ENCODE results near the gene GREB1.

Gene GREB1

DNA sequence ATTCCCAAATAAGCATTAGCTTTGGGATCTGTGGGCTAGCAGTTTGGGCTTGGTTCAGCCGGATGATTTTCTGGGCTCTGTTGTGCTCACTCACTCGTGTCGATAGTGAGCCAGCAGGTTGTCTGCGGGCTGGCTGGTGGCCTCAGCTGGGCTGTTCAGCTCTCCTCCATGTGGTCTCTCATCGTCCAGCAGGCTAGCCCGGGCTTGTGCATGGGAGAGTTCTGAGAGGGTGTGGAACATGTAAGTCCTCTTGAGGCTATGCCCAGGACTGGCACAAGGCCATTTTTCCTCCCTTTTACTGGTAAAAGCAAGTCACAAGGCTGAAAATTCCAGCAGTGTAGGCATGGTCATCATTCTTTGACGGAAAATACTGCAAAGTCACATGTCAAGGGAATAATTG, 97.6 kb downstream of the GREB1 start:
- ATAC-seq (replicated peaks) (no peak), DNase-seq (no peak)
- Mint-ChIP-seq H3K36me3 (ENCODE audit: insufficient read depth) (peaks cover 5% of the 10 kb centered on the region), H3K27ac (no peak overlapping the region), H3K27me3 (peaks cover 5 to 22% of the 10 kb centered on the region in 2 donors), H3K4me3 (no peak overlapping the region), H3K4me1 (ENCODE audit: low read depth in 2 of 2) (no peaks in the 10 kb centered on the region), H3K9me3 (peaks cover 0 to 2% of the 10 kb centered on the region in 2 donors)

DNA sequence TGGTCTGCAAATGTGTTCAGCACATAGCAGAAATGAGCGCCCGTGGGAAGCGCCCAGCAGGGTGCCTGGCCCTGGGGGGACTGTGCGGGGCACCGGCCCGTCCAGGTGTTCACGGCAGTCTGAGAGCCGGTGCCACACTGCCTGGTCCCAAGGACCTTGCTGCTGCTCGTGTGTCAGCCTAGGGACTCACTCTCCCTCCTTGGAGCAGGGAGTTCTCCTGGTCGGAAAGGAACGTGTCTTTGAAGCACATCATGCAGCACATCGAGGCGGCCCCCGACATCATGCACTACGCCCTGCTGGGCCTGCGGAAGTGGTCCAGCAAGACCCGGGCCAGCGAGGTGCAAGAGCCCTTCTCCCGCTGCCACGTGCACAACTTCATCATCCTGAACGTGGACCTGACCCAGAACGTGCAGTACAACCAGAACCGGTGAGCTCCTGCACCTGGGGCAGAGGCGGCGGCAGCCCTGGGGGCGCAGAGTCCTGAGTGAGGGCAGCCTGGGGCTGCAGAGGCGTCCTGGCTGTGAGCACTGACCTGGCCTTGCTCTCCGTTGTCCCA, 100.2 kb downstream of the GREB1 start:
- no peak for ATAC-seq (replicated peaks)
- no peak for DNase-seq
- Mint-ChIP-seq H3K27ac (no peak overlapping the region), H3K36me3 (ENCODE audit: insufficient read depth) (peaks cover 5% of the 10 kb centered on the region), H3K27me3 (peaks cover 2 to 36% of the 10 kb centered on the region in 2 donors), H3K9me3 (no peaks in the 10 kb centered on the region), H3K4me3 (no peak overlapping the region), H3K4me1 (ENCODE audit: low read depth in 2 of 2) (peaks cover 0 to 1% of the 10 kb centered on the region in 2 donors)

DNA sequence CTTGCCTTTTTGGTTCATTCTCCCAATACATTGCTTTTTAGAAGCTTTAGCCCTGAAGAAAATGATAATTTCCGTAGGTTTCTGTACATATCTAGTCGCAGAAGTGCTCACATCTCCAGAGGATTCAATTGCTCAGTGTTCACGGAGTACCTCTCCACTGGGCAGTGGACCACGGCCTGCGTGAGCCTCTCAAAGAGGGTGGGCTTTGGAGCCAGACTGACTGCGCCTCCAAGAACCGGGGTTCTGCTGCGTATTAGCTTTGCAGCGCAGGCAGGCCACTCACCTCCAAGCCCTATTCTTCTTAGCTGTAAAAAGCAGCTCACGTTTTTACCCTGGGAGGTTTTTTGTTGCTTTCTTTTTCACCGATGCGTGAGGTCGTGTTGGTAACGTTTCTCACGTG, 100.7 kb downstream of the GREB1 start:
- Mint-ChIP-seq H3K4me3 (no peak overlapping the region), H3K27ac (no peak overlapping the region), H3K9me3 (no peaks in the 10 kb centered on the region), H3K27me3 (peaks cover 0 to 42% of the 10 kb centered on the region in 2 donors), H3K4me1 (ENCODE audit: low read depth in 2 of 2) (peaks cover 0 to 1% of the 10 kb centered on the region in 2 donors), H3K36me3 (ENCODE audit: insufficient read depth) (peaks cover 5% of the 10 kb centered on the region)
- ATAC-seq (replicated peaks) (no peak), DNase-seq (no peak)

DNA sequence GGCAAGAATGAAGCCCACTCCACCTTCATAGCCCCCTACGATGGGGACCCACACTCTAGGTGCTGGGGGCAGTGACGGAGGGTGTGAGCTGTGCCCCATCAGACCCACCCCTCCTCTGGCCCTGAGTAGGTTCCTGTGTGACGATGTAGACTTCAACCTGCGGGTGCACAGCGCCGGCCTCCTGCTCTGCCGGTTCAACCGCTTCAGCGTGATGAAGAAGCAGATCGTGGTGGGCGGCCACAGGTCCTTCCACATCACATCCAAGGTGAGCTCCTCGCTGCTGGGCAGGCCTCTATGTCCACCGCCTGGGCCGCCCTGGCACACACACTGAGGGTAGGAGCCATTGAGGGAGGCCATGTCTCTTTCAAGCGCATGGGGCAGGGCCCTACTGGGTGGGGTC, 101.3 kb downstream of the GREB1 start:
- no peaks in the 10 kb centered on the region for H3K9me3 Mint-ChIP-seq
- peaks cover 0 to 1% of the 10 kb centered on the region in 2 donors for H3K4me1 Mint-ChIP-seq (ENCODE audit: low read depth in 2 of 2)
- peaks cover 5% of the 10 kb centered on the region for H3K36me3 Mint-ChIP-seq (ENCODE audit: insufficient read depth)
- H3K27me3 Mint-ChIP-seq: peaks cover 0 to 48% of the 10 kb centered on the region in 2 donors
- no peak overlapping the region for H3K27ac Mint-ChIP-seq
- ATAC-seq (replicated peaks) (no peak), DNase-seq (no peak)
- H3K4me3 Mint-ChIP-seq: no peak overlapping the region

DNA sequence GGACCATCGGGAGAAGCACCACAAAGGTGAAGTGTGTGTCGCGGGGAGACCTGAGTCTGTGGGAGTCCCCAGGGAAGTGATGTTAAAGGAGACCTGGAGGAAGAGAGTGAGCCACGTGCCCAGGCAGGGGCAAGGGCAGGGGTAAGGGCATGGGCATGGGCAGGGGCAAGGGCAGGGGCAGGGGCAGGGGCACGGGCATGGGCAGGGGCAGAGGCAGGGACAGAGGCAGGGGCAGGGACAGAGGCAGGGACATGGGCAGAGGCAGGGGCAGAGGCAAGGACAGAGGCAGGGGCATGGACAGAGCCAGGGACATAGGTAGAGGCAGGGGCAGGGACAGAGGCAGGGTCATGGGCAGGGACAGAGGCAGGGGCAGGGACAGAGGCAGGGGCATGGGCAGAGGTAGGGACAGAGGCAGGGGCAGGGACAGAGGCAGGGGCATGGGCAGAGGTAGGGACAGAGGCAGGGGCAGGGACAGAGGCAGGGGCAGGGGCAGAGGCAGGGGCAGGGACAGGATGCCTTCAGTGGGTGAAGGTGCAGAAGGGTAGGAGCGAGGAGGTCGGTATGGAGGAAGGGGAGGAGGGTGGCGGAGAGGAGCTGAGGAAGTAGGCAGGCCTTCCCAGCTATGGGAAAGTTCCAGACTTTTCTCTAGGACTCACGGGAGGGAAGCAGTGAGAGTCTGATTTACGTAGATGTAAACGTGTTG, 102.9 kb downstream of the GREB1 start:
- Mint-ChIP-seq H3K4me1 (ENCODE audit: low read depth in 2 of 2) (peaks cover 0 to 1% of the 10 kb centered on the region in 2 donors), H3K27me3 (peaks cover 6 to 59% of the 10 kb centered on the region in 2 donors), H3K4me3 (no peak overlapping the region), H3K9me3 (no peaks in the 10 kb centered on the region), H3K27ac (no peak overlapping the region), H3K36me3 (ENCODE audit: insufficient read depth) (peaks cover 5% of the 10 kb centered on the region)
- DNase-seq: no peak
- no peak for ATAC-seq (replicated peaks)

DNA sequence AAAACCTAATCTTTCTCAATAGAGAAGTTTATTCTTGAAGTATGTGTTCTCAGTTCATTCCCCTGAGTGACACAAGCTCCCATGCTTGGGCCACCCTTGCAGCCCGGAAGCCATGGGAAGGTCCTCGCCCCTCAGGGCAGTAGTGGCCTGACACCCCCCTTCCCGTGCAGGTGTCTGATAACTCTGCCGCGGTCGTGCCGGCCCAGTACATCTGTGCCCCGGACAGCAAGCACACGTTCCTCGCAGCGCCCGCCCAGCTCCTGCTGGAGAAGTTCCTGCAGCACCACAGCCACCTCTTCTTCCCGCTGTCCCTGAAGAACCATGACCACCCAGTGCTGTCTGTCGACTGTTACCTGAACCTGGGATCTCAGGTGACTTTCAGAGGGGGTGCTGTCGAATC, 103.7 kb downstream of the GREB1 start:
- ATAC-seq (replicated peaks): no peak
- Mint-ChIP-seq H3K27ac (no peak overlapping the region), H3K9me3 (no peaks in the 10 kb centered on the region), H3K4me1 (ENCODE audit: low read depth in 2 of 2) (peaks cover 0 to 1% of the 10 kb centered on the region in 2 donors), H3K4me3 (no peak overlapping the region), H3K27me3 (peaks cover 6 to 62% of the 10 kb centered on the region in 2 donors), H3K36me3 (ENCODE audit: insufficient read depth) (peaks cover 5% of the 10 kb centered on the region)
- DNase-seq: no peak

DNA sequence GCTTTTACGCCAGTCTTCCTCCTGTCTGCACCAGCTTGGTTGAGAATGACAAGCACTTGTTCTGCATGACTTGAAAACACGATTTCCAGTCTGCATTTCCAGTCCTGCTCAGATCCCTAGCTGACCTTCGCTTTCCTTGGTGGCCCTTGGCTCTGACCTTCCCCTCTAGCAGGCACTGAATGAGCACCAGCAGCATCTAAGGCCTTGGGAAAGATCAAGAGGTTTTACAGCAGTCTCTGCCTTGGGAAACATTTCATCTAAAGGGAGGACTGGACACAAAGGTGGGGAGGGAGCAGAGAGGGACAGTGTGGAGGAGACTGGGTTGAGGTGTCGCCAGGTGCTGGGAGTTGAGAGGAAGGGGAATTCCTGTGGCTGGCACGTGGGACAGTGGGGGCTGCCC, 105.7 kb downstream of the GREB1 start:
- Mint-ChIP-seq H3K9me3 (no peaks in the 10 kb centered on the region), H3K27me3 (peaks cover 6 to 71% of the 10 kb centered on the region in 2 donors), H3K4me3 (no peak overlapping the region), H3K36me3 (ENCODE audit: insufficient read depth) (no peaks in the 10 kb centered on the region), H3K27ac (no peak overlapping the region), H3K4me1 (ENCODE audit: low read depth in 2 of 2) (peaks cover 0 to 1% of the 10 kb centered on the region in 2 donors)
- DNase-seq: no peak
- ATAC-seq (replicated peaks): no peak

DNA sequence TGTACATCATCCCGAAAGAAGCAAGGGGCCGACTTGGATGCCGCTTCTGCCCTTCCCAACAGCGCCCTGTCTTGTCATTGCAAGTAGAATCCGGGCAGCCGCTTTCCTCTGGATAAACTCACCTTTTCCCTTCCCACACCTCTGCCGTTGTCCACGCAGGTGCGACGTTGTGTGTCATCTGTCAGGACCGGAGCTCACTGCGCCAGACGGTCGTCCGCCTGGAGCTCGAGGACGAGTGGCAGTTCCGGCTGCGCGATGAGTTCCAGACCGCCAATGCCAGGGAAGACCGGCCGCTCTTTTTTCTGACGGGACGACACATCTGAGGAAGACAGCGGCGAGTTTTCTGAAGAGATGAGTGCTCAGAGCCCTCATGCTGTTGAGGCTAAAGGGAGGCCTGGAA, 106.3 kb downstream of the GREB1 start:
- H3K27ac Mint-ChIP-seq: no peak overlapping the region
- H3K4me1 Mint-ChIP-seq (ENCODE audit: low read depth in 2 of 2): peaks cover 0 to 1% of the 10 kb centered on the region in 2 donors
- ATAC-seq (replicated peaks) (no peak), DNase-seq (no peak)
- H3K36me3 Mint-ChIP-seq (ENCODE audit: insufficient read depth): no peaks in the 10 kb centered on the region
- H3K9me3 Mint-ChIP-seq: no peaks in the 10 kb centered on the region
- peaks cover 6 to 65% of the 10 kb centered on the region in 2 donors for H3K27me3 Mint-ChIP-seq
- H3K4me3 Mint-ChIP-seq: no peak overlapping the region

DNA sequence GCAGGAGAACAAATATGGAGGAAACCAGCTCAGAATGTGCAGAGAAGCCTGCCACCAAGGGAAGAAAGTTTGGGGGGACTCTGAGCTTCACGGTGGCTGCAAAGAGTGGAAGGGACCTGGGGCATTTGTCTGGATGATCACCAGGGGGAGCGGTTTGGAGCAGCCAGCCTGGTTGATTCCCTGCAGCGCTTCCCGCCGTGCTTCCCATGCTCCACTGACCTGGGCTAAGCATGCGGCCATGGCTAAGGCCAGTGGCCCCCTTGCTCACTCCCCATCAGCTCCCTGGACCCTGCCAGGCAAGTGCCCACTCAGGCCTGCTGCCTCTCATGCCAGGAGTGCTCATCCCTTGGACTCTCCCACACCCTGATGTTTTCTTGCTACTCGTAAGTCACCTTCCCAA, 109.1 kb downstream of the GREB1 start:
- ATAC-seq (replicated peaks) (no peak), DNase-seq (no peak)
- no peaks in the 10 kb centered on the region for H3K9me3 Mint-ChIP-seq
- H3K27ac Mint-ChIP-seq: no peak overlapping the region
- peaks cover 6 to 43% of the 10 kb centered on the region in 2 donors for H3K27me3 Mint-ChIP-seq
- no peaks in the 10 kb centered on the region for H3K36me3 Mint-ChIP-seq (ENCODE audit: insufficient read depth)
- no peak overlapping the region for H3K4me3 Mint-ChIP-seq
- no peaks in the 10 kb centered on the region for H3K4me1 Mint-ChIP-seq (ENCODE audit: low read depth in 2 of 2)

DNA sequence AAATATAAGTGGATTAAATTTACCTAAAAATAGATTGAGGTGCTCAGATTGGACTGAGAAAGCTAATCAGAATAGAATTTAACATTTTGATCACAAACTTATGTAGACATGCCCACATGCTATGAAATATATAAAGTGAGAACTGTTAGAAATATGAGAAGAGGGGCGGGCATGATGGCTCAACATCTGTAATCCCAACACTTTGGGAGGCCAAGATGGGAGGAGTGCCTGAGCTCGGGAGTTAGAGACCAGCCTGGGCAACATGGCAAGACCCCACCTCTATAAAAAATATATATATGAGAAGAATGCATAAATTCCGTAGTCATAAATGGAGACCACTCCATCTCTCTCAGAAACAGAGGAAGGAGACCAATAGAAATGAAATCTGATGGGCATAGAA, 110.4 kb downstream of the GREB1 start:
- no peaks in the 10 kb centered on the region for H3K9me3 Mint-ChIP-seq
- ATAC-seq (replicated peaks) (no peak), DNase-seq (no peak)
- no peak overlapping the region for H3K27ac Mint-ChIP-seq
- H3K36me3 Mint-ChIP-seq (ENCODE audit: insufficient read depth): no peaks in the 10 kb centered on the region
- H3K4me1 Mint-ChIP-seq (ENCODE audit: low read depth in 2 of 2): no peaks in the 10 kb centered on the region
- no peak overlapping the region for H3K4me3 Mint-ChIP-seq
- peaks cover 6 to 51% of the 10 kb centered on the region in 2 donors for H3K27me3 Mint-ChIP-seq

DNA sequence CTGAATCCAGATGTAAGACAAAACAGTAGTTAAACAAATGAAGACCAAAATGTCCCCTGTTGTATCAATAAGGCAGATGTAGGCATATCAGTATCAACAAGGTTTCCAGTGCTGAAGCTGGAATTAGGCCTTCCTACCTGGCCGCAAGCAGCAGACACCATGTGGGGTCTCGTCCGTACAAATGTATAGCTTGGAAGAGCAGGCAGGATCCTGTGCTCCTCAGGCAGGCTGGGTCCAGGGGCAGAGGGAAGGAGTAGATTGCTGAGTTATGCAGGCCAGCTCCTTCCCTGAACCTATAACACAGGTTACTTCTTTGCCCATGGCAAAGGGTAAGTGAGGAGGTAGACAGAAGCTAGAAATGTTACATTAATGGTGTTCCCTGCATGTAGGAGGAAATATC, 112.7 kb downstream of the GREB1 start:
- ATAC-seq (replicated peaks): no peak
- Mint-ChIP-seq H3K4me1 (ENCODE audit: low read depth in 2 of 2) (no peaks in the 10 kb centered on the region), H3K4me3 (no peak overlapping the region), H3K9me3 (no peaks in the 10 kb centered on the region), H3K27me3 (peaks cover 5 to 48% of the 10 kb centered on the region in 2 donors), H3K27ac (no peak overlapping the region), H3K36me3 (ENCODE audit: insufficient read depth) (no peaks in the 10 kb centered on the region)
- no peak for DNase-seq

DNA sequence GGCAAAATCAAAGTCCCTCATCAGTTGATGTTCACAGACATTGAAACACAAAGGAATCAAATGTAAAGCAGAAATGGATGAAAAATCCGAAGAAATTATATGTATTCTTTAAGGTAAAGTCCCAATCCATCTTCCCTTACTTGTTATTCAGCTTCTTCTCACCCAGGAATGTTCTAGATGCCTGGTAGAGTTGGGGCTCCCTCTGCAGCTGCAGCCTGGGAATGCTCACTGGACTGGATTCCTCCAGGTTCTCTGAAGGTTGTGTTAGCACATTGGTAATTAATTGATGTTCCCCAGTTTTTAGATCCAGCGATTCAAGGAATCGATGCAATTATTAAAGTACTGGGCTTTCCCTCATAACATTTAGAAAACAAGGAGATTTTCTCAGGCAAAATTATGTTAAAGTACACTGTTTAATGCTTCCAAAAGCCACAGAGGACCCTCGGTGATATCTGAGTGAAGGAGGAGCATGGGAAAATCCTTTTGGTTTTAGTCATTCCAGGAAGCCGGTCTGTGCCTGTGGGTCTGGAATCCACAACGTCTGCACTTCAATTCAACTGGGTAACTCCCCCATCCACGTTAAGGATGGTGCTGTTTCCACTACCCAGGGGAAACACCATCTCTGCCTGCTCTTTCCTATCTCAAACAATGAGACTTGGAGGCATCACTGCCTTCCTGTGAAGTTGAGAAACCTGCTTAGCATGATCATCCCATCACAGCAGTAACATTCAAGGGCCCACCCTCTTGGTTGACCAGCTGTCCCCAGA, 114.2 kb downstream of the GREB1 start:
- Mint-ChIP-seq H3K27me3 (peaks cover 5 to 40% of the 10 kb centered on the region in 2 donors), H3K4me3 (no peak overlapping the region), H3K9me3 (no peaks in the 10 kb centered on the region), H3K4me1 (ENCODE audit: low read depth in 2 of 2) (no peaks in the 10 kb centered on the region), H3K36me3 (ENCODE audit: insufficient read depth) (no peaks in the 10 kb centered on the region), H3K27ac (no peak overlapping the region)
- DNase-seq (no peak), ATAC-seq (replicated peaks) (no peak)

DNA sequence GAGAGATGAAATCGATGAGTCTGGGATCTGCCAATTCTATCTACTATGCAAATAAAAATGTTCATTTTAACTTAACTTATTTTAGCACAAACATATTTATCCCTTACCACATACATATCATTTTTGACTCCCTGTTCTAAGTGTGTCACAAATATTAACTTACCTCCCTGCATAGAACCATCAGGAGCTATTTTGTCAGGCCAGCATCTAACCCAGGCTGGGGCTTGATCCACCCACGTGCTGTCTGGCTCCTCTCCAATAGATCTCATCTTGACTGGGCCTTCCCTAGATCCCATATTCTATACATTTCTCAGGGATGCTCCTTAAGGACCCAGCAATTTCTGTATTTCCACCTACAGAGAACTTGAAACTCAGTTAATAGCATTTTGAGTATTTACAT, 115.2 kb downstream of the GREB1 start:
- no peaks in the 10 kb centered on the region for H3K4me1 Mint-ChIP-seq (ENCODE audit: low read depth in 2 of 2)
- H3K4me3 Mint-ChIP-seq: no peak overlapping the region
- peaks cover 5 to 33% of the 10 kb centered on the region in 2 donors for H3K27me3 Mint-ChIP-seq
- H3K27ac Mint-ChIP-seq: no peak overlapping the region
- H3K36me3 Mint-ChIP-seq (ENCODE audit: insufficient read depth): no peaks in the 10 kb centered on the region
- H3K9me3 Mint-ChIP-seq: no peaks in the 10 kb centered on the region
- no peak for DNase-seq
- ATAC-seq (replicated peaks): no peak

Measured in effector memory CD8-positive, alpha-beta T cell (primary cell).